ENCODE measurements around the gene SOS2. TPM values are rescaled to one million over a fixed set of nuclear protein-coding genes. Genes with fewer than 3 reads are reported as not detected.
A peak's percentile ranks its signal among the peaks of the same experiment; 100 is the strongest.

SOS2 gene
- total RNA-seq, 3 donors from 2014 or later (not counting 1 experiment from before 2014, with no cell fraction given), result 64.7 to 82.2 (median 69.5) TPM

DNA sequence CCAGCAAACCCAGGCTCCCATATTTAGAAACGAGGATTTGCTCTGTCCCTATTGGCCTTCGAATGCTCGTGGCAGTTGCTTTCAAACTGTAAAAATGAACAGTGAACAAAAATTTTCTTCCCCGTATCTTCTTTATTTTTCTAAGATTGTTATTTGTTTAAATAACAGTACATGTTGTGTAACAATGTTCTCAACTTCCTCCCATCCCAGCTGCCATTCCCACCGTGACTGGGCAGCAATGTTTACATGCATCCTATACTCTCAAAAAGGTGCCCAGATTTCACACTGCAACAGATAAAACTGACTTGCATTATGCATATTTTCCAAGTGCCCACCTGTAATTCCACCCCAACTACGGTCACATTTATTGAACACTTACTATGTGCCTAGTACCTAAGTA, 127.8 kb downstream of the SOS2 start:
- Histone ChIP-seq H3K36me3 (ENCODE audit: control insufficient read depth, insufficient read depth, low read length) (peaks cover 14% of the 10 kb centered on the region), H3K4me3 (ENCODE audit: low read length) (no peak overlapping the region), H3K27ac (ENCODE audit: low read length) (no peak overlapping the region), H3K27me3 (ENCODE audit: control insufficient read depth, insufficient read depth, low read length) (no peaks in the 10 kb centered on the region), H3K4me1 (ENCODE audit: control insufficient read depth, insufficient read depth, low read length) (peaks cover 5% of the 10 kb centered on the region), H3K9me3 (ENCODE audit: control insufficient read depth, insufficient read depth, low read length) (no peaks in the 10 kb centered on the region)
- no peaks in the 10 kb centered on the region for H3K36me3 Mint-ChIP-seq
- H3K9me3 Mint-ChIP-seq, result no peaks in the 10 kb centered on the region
- 91% methylated on average over 5 of the region's 6 CpGs for WGBS (ENCODE audit: insufficient coverage)
- DNase-seq (no peak), ATAC-seq (no peak)
- H3K27me3 Mint-ChIP-seq (ENCODE audit: low read depth in 2 of 2), result no peaks in the 10 kb centered on the region
- H3K4me1 Mint-ChIP-seq, result peaks cover 15% of the 10 kb centered on the region in 2 donors
- H3K27ac Mint-ChIP-seq, result peak overlapping the region; percentile 82 to 91
- TF ChIP-seq, protein P1, sequence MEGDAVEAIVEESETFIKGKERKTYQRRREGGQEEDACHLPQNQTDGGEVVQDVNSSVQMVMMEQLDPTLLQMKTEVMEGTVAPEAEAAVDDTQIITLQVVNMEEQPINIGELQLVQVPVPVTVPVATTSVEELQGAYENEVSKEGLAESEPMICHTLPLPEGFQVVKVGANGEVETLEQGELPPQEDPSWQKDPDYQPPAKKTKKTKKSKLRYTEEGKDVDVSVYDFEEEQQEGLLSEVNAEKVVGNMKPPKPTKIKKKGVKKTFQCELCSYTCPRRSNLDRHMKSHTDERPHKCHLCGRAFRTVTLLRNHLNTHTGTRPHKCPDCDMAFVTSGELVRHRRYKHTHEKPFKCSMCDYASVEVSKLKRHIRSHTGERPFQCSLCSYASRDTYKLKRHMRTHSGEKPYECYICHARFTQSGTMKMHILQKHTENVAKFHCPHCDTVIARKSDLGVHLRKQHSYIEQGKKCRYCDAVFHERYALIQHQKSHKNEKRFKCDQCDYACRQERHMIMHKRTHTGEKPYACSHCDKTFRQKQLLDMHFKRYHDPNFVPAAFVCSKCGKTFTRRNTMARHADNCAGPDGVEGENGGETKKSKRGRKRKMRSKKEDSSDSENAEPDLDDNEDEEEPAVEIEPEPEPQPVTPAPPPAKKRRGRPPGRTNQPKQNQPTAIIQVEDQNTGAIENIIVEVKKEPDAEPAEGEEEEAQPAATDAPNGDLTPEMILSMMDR (IDR thresholded peaks at IDR 0.05), result no peak
- intact Hi-C loops (cut with micrococcal nuclease), result no loop called here
- peak overlapping the region; percentile 70 for H3K4me3 Mint-ChIP-seq

DNA sequence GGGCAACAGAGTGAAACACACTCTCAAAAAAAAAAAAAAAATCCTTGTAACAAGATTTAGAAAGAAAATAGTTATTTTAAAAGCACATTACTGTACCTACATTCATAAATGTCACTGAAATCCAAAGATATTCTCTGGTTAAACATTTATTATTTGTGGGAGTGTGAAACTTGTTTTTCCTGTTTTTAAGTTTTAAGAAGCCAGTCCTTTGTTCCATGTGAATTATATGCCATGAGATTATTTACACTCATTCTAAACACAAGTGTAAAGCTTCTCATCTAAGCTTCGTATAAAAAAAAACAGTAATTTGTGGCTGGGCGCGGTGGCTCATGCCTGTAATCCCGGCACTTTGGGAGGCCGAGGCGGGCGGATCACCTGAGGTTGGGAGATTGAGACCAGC, 130.0 kb downstream of the SOS2 start:
- Histone ChIP-seq H3K27me3 (ENCODE audit: control insufficient read depth, insufficient read depth, low read length) (no peaks in the 10 kb centered on the region), H3K36me3 (ENCODE audit: control insufficient read depth, insufficient read depth, low read length) (peaks cover 3% of the 10 kb centered on the region), H3K27ac (ENCODE audit: low read length) (no peak overlapping the region), H3K4me3 (ENCODE audit: low read length) (no peak overlapping the region), H3K9me3 (ENCODE audit: control insufficient read depth, insufficient read depth, low read length) (no peaks in the 10 kb centered on the region), H3K4me1 (ENCODE audit: control insufficient read depth, insufficient read depth, low read length) (peaks cover 9% of the 10 kb centered on the region)
- no peaks in the 10 kb centered on the region for H3K27me3 Mint-ChIP-seq (ENCODE audit: low read depth in 2 of 2)
- 100% methylated on average over 4 of the region's 7 CpGs for WGBS (ENCODE audit: insufficient coverage)
- no peaks in the 10 kb centered on the region for H3K9me3 Mint-ChIP-seq
- H3K27ac Mint-ChIP-seq, result no peak overlapping the region
- TF ChIP-seq, protein P1 (IDR thresholded peaks at IDR 0.05), result no peak
- H3K4me1 Mint-ChIP-seq, result peaks cover 22 to 25% of the 10 kb centered on the region in 2 donors
- DNase-seq (no peak), ATAC-seq (no peak)
- no peak overlapping the region for H3K4me3 Mint-ChIP-seq
- intact Hi-C loops (cut with micrococcal nuclease), result no loop called here
- H3K36me3 Mint-ChIP-seq, result no peaks in the 10 kb centered on the region

DNA sequence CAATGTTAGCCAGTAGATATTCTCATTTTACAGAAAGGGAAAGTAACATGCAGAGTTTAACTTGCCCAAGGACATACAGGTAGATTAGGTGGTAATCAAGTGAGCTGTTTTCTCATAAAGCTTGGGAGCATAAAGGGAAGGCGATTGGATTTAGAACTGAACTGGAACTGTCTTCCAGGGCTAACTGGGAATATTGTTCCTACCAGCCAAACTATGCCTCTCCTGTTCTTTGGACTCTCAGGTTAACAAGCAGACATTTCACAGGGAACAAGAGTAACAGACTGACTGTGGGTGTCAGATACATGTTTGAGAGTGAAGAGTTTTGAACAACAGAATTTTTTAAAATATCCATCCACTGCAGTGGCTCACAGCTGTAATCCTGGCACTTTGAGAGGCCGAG, 130.6 kb downstream of the SOS2 start:
- Mint-ChIP-seq H3K27ac (peak overlapping the region in 1 of 2 donors; percentile 13), H3K4me1 (peaks cover 29 to 32% of the 10 kb centered on the region in 2 donors)
- intact Hi-C loops (cut with micrococcal nuclease), result no loop called here

More for the DNA sequence above, 130.6 kb downstream of the SOS2 start:
- Histone ChIP-seq H3K9me3 (ENCODE audit: control insufficient read depth, insufficient read depth, low read length) (no peaks in the 10 kb centered on the region), H3K36me3 (ENCODE audit: control insufficient read depth, insufficient read depth, low read length) (peaks cover 3% of the 10 kb centered on the region), H3K27ac (ENCODE audit: low read length) (no peak overlapping the region), H3K4me1 (ENCODE audit: control insufficient read depth, insufficient read depth, low read length) (peaks cover 14% of the 10 kb centered on the region), H3K27me3 (ENCODE audit: control insufficient read depth, insufficient read depth, low read length) (no peaks in the 10 kb centered on the region), H3K4me3 (ENCODE audit: low read length) (no peak overlapping the region)
- ATAC-seq (no peak), DNase-seq (no peak)
- TF ChIP-seq, protein P1 (IDR thresholded peaks at IDR 0.05), result no peak
- H3K9me3 Mint-ChIP-seq, result peaks cover 0 to 2% of the 10 kb centered on the region in 2 donors
- no peak overlapping the region for H3K4me3 Mint-ChIP-seq
- H3K36me3 Mint-ChIP-seq, result no peaks in the 10 kb centered on the region
- no peaks in the 10 kb centered on the region for H3K27me3 Mint-ChIP-seq (ENCODE audit: low read depth in 2 of 2)
- WGBS (ENCODE audit: insufficient coverage), result 96% methylated on average over 2 of the region's 2 CpGs

All from natural killer cell (primary cell).